Fibroblast of the conjunctiva (primary cell): Measurements from ENCODE around the gene PRUNE2.

Experiments
- DNase-seq: peaks from one replicate; pipeline ENCODE4 v3.0.0-alpha.2; 2010; ENCODE audit warnings: low read depth

The PRUNE2 gene

GRCh38 chr9:76729980-76730737, 175.8 kb downstream of the PRUNE2 start:
- no peak for DNase-seq

GRCh38 chr9:76729116-76729515, 176.8 kb downstream of the PRUNE2 start:
- DNase-seq: no peak

GRCh38 chr9:76725885-76726284, 180.0 kb downstream of the PRUNE2 start:
- no peak for DNase-seq

GRCh38 chr9:76725011-76725546, 180.8 kb downstream of the PRUNE2 start:
- DNase-seq: no peak

GRCh38 chr9:76720245-76720644, 185.7 kb downstream of the PRUNE2 start:
- DNase-seq: no peak

GRCh38 chr9:76718166-76718565, 187.7 kb downstream of the PRUNE2 start:
- no peak for DNase-seq

GRCh38 chr9:76717613-76718012, 188.3 kb downstream of the PRUNE2 start:
- DNase-seq: no peak

- no peak for DNase-seq
These were observed 188.7 kb downstream of the PRUNE2 start for GRCh38 chr9:76717176-76717575.

- DNase-seq: no peak
These were observed 189.7 kb downstream of the PRUNE2 start for GRCh38 chr9:76716085-76716672.

GRCh38 chr9:76713381-76713780, 192.5 kb downstream of the PRUNE2 start:
- DNase-seq: no peak

- no peak for DNase-seq
These were observed 196.9 kb downstream of the PRUNE2 start for GRCh38 chr9:76709020-76709419.

GRCh38 chr9:76707510-76707909, 198.4 kb downstream of the PRUNE2 start:
- no peak for DNase-seq

GRCh38 chr9:76704593-76705204, 201.2 kb downstream of the PRUNE2 start:
- DNase-seq: peak; percentile 94

- no peak for DNase-seq
These were observed 202.6 kb downstream of the PRUNE2 start for GRCh38 chr9:76703270-76703669.

- no peak for DNase-seq
These were observed 204.4 kb downstream of the PRUNE2 start for GRCh38 chr9:76701441-76702039.

GRCh38 chr9:76700916-76701315, 205.0 kb downstream of the PRUNE2 start:
- DNase-seq: no peak

- DNase-seq: peak; percentile 53
These were observed 205.9 kb downstream of the PRUNE2 start for GRCh38 chr9:76699971-76700370.

GRCh38 chr9:76697554-76697953, 208.4 kb downstream of the PRUNE2 start:
- DNase-seq: no peak

GRCh38 chr9:76697081-76697480, 208.8 kb downstream of the PRUNE2 start:
- DNase-seq: no peak

GRCh38 chr9:76693912-76694311, 212.0 kb downstream of the PRUNE2 start:
- no peak for DNase-seq

- no peak for DNase-seq
These were observed 213.3 kb downstream of the PRUNE2 start for GRCh38 chr9:76692458-76693129.
